ENCODE data around the gene FRAS1.
"Not testable (repeated sequence)": the region's sequence is repeated elsewhere in the genome, so short reads cannot be mapped to it uniquely, and the experiment has no call there.

The FRAS1 gene

DNA sequence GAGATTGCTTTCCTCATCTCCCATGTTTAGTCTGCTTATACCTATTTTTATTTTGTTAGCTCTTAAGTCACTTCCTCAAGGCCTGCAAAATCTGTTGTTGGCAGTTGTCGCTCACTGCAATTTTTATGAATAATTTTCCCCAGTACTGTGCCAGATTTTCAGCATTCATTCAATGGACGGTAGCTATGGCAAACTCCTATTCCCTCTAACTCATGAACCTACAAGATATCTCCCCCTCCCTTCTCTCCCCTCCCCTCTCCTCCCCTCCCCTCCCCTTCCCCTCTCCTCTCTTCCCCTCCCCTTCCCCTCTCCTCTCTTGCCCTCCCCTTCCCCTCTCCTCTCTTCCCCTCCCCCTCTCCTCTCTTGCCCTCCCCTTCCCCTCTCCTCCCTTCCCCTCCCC is 160.4 kb downstream of the FRAS1 start:
- no peak for DNase-seq (ENCODE audit: low spot score)

DNA sequence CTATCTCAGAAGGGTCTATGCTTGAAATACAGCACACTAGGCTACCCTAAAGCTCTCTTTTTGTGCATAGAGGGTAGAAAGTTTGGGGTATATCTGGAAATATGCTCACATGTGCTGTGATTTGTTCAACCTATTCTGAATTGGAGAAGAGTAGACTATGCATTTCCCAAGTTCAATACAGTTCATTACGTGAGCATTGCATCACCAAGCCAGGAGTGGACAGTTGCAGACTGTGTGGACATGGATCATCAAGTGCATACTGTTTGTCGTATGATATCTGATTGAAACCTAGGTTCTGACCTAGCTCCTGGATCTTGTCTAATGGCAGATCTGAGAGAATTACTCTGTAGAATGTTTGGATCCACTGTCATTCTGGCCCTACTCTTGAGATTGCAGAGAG is 161.1 kb downstream of the FRAS1 start:
- peak; percentile 13 for DNase-seq (ENCODE audit: low spot score)

DNA sequence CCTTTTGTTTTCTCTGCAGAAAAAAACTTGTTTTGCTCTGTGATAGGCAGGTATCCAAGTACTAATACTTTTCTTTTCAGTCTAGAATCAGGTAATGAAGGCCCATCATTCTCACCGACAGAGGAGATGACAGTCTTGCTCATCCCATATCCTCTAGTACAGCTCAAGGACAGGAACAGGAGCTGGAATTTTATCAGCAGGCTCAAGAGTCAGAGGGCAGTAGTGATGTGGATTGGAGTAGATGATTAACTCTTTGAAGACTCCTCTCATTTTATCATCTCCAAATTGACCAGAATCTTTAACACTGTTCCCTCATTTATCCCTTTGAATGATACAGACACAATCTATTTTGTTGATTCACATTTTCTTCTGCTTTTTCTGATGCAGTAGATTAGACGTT is 162.7 kb downstream of the FRAS1 start:
- no peak for DNase-seq (ENCODE audit: low spot score)

DNA sequence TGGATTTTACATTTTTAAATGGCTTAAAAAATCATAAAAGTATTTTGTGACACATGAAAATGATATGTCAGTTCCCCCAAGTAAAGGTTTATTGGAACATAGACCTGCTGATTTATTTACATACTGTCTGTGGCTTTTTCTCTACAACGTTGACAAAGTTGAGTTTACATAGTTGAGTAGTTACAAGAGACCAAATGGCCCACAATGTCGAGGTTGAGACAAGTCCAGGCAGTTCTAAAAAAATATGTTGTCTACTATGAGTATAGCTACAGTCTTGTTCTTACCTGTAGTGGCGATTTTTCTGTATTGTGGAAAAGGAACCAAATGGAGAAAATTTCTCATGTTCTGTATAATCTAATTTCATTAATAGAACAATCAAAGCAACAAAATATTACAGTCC is 163.2 kb downstream of the FRAS1 start:
- DNase-seq (ENCODE audit: low spot score): no peak

DNA sequence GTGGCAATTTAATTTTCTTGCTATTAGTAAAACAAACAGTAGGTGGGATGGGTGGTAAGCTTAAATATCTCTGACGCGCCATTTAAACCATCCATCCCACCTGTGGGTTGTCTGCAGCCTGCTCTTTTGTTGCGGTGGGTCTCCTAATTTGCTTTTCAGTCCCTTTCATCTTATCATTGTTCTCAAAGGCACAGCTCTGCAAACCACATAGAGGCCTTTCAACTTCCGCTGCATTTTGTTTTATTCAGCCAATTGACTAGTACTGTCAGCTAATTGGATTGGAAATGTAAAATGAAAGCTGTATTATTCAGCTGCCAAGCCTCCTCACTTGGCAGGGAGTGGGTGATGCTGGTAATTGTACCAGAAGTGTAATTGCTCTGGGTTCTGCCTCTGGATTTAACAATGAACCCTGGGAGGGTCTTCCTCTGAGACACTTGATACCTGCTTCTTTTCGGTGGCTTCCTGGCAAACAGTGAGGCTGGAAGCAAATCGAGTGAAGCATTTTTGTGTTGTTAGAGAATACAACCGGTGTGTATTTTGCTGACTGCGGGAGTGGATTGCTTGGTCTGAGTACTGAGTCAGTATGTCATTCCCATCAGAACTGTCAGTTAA is 165.6 kb downstream of the FRAS1 start:
- peak; percentile 88 for DNase-seq (ENCODE audit: low spot score)

DNA sequence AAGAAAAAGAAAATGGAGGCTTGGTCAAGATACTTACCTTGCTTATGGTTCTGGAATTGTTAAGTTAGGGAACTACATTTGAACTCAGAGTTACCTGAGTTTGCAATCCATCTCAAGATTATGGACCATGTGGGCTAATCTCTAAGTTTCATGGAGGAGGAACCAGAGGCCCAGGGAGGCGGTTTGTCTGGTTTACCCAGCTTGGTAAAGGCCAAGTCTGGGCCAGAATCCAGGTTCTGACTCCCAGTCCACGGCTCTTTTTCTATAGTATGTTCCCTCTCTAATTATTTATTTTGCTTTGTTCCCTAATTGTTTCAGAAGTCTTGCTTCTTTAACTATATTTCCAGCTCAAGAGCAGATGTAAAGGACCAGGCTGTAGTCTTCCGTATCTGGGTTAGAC is 168.1 kb downstream of the FRAS1 start:
- DNase-seq (ENCODE audit: low spot score): no peak

DNA sequence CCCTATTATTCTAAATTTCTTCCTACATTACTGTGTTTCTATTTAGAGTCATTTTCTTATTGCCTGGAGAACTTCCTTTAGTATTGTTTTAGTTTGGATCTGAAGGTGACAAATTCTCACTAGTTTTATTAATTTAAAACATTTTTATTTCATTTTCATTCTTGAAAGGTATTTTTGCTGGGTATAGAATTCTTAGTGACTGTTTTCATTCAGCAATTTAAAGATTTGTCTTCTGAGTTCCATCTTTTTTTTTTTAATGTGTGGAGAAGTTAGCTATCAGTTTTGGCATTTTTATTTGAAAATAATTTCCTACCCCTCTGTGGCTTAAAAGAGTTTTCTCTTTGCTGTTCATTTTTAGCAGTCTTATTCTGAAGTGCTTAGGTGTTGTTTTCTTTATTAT is 169.2 kb downstream of the FRAS1 start:
- DNase-seq (ENCODE audit: low spot score): no peak

DNA sequence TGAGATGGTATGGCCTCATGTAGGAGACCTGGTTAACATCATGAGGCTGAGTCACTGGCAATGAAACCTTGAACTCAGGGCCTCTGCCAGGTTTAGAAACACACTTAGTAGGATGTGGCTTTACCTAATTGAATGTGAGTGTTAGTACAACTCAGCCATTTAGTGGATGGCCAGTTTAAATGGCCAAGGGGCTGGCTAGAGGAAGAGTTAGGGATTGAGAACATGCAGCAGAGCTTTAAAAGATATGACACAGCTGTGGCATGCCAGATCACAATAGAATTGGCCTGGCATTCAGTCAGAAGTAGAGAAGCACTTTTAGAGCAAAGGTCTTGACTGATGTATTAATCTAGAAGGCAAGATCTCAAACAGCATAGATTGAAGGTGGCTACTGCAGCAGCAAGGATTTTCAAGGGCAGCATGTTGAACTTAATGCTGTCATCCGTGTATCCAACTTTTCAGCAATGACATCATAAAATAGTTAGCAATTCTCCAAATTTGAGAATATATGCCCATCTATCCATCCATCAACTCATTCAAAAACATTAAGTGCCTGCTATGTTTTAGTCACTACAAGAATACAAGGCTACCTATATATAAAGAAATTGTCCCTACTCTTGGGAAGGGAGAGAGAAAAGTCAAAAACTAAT is 170.4 kb downstream of the FRAS1 start:
- no peak for DNase-seq (ENCODE audit: low spot score)

DNA sequence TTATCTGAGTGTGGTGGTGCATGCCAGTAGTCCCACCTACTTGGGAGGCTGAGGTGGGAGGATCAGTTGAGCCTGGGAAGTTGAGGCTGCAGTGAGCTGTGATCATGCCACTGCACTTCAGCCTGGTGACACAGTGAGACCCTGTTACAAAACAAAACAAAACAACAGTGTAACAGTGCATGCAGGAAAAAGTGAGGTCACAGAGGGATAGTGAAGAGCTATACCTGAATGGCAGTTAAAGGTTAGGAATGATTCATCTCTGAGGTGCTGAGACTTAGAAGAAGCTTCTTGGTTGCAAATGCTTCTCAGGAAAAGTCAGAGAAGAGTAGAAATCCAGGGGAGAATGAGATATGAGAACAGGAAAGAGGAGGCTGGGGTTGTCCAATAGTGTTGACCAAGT is 178.7 kb downstream of the FRAS1 start:
- DNase-seq (ENCODE audit: low spot score): no peak

DNA sequence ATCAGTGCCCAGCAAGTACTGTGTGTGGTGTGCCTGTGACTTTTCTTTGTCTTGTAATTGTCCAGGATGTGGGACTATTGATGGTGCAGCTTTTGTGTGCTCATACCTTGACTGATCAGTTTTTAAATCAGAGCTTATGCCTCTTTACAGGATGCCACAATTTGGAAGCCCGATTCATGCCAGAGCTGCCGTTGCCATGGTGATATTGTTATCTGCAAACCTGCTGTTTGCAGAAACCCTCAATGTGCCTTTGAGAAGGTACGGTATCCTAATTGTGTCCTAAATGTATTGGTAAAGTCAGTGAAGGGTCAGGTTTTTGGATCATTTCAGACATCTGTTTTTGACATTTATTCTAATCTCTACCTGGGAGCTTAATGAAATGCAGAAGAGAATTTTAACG is 180.2 kb downstream of the FRAS1 start:
- DNase-seq (ENCODE audit: low spot score): no peak

DNA sequence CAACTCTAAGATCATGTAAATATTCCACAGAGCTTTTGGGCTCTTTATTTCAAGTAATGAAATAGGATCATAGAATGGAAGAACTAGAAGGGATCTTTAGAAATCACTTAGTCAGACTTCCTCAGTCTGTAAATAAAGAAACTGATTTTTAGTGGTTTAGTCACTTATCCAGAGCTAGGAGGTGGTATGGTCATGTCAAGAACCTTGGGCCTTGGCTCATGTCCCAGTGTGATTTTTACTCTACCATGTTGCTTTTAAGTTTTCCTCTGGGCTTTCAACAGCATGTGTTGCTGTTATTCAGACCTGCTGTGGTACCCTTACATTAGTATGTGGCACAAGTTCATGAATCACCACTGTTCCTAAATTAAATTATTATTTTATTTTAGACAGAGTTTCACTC is 184.9 kb downstream of the FRAS1 start:
- no peak for DNase-seq (ENCODE audit: low spot score)

DNA sequence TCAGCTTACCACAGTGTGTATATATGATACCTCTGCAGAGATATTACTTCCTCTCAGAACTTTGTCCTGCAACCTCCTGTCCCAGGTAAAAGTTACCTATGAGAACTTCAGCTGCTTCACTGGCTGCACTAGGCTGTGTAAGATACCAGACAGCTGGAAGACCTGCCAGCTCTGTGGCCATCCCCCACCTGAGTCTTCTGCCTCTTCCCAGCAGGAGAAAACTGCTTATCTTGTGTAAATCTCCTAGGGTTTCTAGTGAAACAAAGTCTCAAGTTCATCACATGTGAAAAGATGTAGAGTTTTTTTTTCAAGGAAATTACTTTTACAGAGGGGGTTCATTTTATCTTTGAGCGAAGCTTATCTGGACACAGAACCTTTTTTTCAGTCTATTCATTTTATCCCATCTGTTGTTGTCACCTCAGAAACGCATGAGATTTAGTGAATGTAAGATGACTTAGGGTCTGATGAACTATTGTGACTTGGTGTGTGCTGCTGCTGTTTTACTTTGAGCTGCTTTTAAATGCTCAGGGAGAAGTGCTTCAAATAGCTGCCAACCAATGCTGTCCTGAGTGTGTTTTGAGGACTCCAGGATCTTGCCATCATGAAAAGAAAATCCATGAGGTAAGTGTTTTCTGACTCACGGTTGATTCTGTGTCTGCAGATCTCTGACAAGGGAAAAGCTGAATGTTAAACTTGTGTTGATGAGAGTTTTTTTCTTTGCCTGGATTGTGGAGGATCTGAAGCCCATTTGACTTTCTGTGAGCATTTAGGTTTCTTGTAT is 187.8 kb downstream of the FRAS1 start:
- DNase-seq (ENCODE audit: low spot score): no peak

DNA sequence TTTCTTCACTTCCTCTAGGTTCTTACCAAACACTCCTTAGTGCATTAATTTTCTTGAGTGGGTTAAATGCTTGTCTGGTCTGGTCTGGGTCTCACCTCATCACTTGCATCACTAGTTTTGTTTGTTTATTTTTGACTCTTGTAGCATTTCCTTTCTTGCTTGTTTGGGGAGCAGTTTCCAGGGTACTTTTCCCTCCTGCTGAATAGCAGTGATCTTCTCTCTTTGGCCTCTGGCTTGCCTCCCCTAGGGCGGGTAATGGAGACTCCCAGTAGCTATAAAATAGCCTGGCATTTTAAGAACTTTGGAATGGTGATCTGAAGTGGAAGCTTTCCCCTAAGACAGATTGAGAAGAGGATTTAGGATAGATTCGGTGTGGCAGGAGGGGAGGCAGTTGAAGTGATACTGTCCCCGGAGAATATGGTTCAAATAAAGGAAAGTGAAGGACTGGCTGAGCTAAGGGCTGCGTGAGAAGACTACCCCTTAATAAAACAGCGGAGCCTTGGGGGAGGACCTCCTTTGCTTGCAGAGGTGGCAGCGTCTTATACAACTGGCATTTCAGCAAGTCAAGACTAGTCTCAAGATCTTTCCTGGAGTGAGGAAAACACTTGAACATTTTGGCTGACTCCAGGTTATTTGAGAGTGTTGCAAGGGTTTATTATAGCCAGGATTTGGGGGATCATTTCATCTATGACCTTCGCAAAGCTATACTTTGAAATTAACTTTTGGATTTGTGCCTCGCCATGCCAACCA is 190.6 kb downstream of the FRAS1 start:
- DNase-seq (ENCODE audit: low spot score): no peak

DNA sequence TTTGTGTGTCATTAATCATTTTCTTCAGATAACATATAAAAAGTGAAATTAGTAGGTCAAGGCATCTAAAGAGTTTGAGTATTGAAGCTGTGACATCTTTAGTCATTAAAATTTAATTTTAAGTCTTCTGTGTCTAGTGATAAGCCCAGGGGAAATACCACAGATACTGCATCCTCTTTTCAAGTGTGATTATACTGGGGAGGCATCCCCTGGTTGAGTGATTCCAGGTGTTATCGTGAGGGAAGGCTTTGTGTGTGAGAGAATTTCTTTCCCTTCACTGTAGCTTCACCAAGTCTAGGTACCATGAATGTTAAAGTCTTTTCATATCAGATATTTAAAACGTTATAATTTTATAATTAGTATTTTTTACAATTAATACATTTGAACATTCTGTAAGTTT is 193.4 kb downstream of the FRAS1 start:
- DNase-seq (ENCODE audit: low spot score): no peak

DNA sequence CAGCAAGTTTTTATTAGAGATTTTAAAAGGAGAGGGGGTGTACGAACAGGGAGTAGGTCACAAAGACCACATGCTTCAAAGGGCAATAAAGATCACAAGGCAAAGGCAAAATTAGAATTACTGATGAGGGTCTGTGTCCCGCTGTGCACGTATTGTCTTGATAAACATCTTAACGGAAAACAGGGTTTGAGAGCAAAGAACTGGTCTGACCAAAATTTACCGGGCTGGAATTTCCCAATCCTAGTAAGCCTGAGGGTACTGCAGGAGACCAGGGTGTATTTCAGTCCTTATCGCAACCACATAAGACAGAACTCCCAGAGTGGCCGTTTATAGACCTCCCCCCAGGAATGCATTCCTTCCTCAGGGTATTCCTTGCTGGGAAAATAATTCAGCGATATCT is 195.7 kb downstream of the FRAS1 start:
- not testable (repeated sequence) for DNase-seq (ENCODE audit: low spot score)

DNA sequence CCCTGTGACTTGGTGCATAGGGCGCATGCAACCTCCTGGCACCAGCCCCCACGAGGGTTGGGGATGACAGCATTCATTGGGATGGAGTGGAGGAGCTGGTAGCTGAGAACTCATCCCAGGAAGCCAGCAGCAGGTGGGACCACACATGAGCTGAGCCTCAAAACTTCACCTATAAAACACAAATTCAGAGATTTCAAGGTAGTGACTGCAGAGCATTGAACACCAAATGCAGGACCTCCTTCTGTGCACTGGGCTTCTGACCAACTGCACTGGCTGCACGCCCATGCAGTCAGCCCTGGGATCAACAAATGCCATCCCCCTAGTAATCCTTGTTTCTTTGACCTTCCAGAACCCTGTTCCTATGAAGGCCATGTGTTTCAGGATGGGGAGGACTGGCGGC is 197.8 kb downstream of the FRAS1 start:
- DNase-seq (ENCODE audit: low spot score): no peak

DNA sequence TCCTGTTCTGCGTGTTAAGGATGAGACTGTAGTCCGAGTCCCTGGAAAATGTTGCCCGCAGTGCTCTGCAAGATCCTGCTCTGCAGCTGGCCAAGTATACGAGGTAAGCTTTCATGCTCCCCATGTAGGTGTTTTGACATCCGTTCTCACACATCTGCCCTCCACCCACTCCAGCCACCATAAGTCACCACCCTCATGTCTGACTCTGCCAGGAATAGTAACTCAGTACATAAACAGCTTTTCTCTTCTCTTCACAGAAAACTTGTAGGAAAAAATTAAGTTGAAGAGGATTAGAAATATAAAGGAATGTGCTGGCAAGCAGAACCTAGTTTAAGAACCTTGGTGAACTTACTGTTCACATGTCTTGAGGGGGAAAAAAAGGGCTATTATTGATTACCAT is 207.9 kb downstream of the FRAS1 start:
- no peak for DNase-seq (ENCODE audit: low spot score)

DNA sequence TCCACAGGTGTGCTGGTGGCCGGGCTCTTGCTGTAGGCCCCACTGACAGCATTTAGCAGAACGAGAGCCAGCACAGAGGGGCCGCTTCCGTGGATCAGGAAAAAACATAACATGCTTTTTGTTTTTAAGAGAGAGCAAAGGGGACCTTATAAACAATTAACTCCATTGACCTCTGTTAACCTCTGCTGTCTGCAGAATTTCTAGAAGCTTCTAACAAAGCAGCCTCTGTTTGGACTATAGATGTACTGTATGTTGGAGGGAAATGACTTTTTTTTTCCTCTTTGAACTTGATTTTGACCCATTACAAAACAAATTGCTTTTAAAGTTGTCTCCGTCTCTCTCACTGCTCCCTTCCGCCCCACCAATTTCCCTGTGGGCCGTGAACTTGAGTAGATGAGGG is 210.7 kb downstream of the FRAS1 start:
- no peak for DNase-seq (ENCODE audit: low spot score)

DNA sequence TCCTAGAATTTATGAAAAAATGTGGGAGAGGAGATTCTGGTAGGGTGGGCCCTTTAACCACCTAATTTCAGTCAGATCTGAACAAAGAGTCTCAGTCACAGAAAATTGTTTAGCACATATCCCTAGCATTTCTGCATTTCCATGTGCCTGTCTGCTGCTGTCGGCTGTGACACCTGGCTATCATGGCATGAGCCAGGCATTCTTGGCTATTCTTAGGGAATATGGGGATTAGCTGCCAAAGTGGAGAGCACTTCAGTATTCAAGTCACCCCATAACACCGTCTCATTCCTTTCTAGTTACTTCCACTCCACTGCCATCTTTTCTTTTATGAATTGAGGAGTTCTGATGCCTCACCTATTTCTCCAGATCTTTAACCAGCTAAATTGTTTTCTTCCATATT is 211.5 kb downstream of the FRAS1 start:
- no peak for DNase-seq (ENCODE audit: low spot score)

DNA sequence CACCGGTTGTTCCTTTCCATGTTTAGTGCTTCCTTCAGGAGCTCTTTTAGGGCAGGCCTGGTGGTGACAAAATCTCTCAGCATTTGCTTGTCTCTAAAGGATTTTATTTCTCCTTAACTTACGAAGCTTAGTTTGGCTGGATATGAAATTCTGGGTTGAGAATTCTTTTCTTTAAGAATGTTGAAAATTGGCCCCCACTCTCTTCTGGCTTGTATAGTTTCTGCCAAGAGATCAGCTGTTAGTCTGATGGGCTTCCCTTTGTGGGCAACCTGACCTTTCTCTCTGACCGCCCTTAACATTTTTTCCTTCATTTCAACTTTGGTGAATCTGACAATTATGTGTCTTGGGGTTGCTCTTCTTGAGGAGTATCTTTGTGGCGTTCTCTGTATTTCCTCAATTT is 218.3 kb downstream of the FRAS1 start:
- DNase-seq (ENCODE audit: low spot score): not testable (repeated sequence)

DNA sequence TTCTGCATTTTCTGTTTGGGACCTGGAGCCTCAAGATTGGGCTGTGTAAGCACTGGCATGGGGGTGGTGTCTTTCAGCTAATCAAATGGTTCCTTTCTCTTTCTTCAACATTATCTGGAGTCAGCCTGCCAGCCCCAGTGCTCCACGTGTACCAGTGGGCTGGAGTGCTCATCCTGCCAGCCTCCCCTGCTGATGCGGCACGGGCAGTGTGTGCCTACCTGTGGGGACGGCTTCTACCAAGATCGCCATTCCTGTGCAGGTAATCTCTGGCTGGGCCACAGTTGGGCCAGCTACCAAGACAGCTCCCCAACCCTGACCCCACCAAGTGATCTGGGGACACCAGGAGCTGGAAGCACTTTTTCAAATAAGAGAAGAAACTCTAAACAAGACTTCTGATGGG is 229.2 kb downstream of the FRAS1 start:
- DNase-seq (ENCODE audit: low spot score): no peak

DNA sequence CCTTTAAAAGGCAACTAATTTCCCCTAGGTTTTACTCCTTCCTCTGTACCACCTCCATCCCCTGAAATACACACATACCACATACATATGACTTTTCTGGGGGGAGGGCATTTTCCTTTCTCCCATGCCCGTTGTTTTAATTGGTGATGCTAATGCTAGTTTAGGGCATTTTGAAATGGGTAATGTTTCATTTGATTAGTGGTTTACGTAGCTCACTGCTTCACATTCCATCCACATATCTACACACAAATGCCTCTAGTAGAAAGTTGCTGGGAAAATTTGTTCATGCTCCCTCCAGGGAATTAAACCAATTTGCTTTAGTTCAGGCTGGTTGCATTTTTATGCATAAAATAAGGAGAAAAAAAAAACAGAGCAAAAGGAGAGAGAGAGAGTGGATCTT is 231.2 kb downstream of the FRAS1 start:
- DNase-seq (ENCODE audit: low spot score): no peak

DNA sequence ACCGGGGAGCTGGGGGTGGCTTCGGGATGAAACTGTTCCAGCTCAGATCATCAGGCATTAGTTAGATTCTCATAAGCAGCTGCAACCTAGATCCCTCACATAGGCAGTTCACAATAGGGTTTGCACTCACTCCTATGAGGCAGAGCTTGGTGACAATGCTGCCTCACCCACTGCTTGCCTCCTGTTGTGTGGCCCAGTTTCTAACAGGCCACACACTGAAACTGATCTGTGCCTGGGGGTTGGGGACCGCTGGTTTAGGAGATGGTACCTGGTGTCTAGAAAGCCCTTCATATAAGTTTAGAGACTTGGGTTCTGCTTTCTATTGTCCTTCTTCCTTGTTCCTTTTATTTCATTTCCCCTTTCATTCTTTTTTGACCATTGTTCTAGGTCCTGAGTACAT is 234.2 kb downstream of the FRAS1 start:
- no peak for DNase-seq (ENCODE audit: low spot score)
